ENCODE results near the gene MMEL1. TPM values are rescaled to one million over a fixed set of nuclear protein-coding genes. Genes with fewer than 3 reads are reported as not detected.
"Not testable (repeated sequence)": the region's sequence is repeated elsewhere in the genome, so short reads cannot be mapped to it uniquely, and the experiment has no call there.

The MMEL1 gene
- total RNA-seq = not detected in 2 replicates
- long read RNA-seq = 0 reads

- Mint-ChIP-seq H3K9me3 (ENCODE audit: unreplicated experiment) (peaks cover 10% of the 10 kb centered on the region), H3K27me3 (ENCODE audit: unreplicated experiment) (peaks cover 24% of the 10 kb centered on the region), H3K4me3 (ENCODE audit: unreplicated experiment) (no peak within 1 kb of the TSS), H3K36me3 (ENCODE audit: unreplicated experiment) (no peaks in the 10 kb centered on the region), H3K4me1 (ENCODE audit: unreplicated experiment) (no peaks in the 10 kb centered on the region), H3K27ac (ENCODE audit: unreplicated experiment) (no peak within 1 kb of the TSS)
- no peak for DNase-seq (ENCODE audit: extremely low spot score, unreplicated experiment)
- TF ChIP-seq, protein P1, sequence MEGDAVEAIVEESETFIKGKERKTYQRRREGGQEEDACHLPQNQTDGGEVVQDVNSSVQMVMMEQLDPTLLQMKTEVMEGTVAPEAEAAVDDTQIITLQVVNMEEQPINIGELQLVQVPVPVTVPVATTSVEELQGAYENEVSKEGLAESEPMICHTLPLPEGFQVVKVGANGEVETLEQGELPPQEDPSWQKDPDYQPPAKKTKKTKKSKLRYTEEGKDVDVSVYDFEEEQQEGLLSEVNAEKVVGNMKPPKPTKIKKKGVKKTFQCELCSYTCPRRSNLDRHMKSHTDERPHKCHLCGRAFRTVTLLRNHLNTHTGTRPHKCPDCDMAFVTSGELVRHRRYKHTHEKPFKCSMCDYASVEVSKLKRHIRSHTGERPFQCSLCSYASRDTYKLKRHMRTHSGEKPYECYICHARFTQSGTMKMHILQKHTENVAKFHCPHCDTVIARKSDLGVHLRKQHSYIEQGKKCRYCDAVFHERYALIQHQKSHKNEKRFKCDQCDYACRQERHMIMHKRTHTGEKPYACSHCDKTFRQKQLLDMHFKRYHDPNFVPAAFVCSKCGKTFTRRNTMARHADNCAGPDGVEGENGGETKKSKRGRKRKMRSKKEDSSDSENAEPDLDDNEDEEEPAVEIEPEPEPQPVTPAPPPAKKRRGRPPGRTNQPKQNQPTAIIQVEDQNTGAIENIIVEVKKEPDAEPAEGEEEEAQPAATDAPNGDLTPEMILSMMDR (IDR thresholded peaks at IDR 0.05) = no peak
These were observed at the start of gene MMEL1 for GRCh38 chr1:2632561-2633361. Gene MMEL1, minus strand, starts transcription at chr1:2633016. Its CDS starts 3,532 bp downstream, at chr1:2629484.

DNA sequence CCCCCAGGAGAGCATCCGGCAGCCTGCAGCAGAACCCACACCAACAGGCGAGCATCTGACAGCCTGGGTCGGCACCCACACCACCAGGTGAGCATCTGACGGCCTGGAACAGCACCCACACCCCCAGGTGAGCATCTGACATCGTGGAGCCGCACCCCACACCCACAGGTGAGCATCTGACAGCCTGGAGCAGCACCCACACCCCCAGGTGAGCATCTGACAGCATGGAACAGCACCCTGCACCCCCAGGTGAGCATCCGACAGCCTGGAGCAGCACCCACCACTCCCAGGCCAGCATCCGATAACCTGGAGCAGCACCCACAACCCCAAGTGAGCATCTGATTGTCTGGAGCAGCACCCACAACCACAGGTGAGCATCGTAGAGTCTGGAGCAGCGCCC is 43.9 kb upstream of the MMEL1 start:
- H3K27me3 Mint-ChIP-seq (ENCODE audit: unreplicated experiment); H3K4me3 Mint-ChIP-seq (ENCODE audit: unreplicated experiment); DNase-seq (ENCODE audit: extremely low spot score, unreplicated experiment); H3K4me1 Mint-ChIP-seq (ENCODE audit: unreplicated experiment); H3K27ac Mint-ChIP-seq (ENCODE audit: unreplicated experiment); H3K9me3 Mint-ChIP-seq (ENCODE audit: unreplicated experiment); H3K36me3 Mint-ChIP-seq (ENCODE audit: unreplicated experiment): not testable (repeated sequence)

DNA sequence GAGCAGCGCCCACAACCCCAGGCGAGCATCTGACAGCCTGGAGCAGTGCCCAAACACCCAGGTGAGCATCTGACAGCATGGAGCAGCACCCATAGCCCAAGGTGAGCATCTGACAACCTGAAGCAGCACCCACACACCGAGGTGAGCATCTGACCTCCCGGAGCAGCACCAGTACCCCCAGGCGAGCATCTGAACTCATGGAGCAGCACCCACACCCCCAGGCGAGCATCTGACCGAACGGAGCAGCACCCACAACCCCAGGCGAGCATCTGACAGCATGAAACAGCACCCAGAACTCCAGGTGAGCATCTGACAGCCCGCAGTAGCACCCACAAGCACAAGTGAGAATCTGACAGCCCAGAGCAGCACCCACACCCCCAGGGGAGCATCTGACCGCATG is 38.8 kb upstream of the MMEL1 start:
- not testable (repeated sequence) for H3K4me1 Mint-ChIP-seq (ENCODE audit: unreplicated experiment); H3K9me3 Mint-ChIP-seq (ENCODE audit: unreplicated experiment); H3K36me3 Mint-ChIP-seq (ENCODE audit: unreplicated experiment); H3K27ac Mint-ChIP-seq (ENCODE audit: unreplicated experiment); H3K27me3 Mint-ChIP-seq (ENCODE audit: unreplicated experiment); H3K4me3 Mint-ChIP-seq (ENCODE audit: unreplicated experiment)
- DNase-seq (ENCODE audit: extremely low spot score, unreplicated experiment) = peak; percentile 94

DNA sequence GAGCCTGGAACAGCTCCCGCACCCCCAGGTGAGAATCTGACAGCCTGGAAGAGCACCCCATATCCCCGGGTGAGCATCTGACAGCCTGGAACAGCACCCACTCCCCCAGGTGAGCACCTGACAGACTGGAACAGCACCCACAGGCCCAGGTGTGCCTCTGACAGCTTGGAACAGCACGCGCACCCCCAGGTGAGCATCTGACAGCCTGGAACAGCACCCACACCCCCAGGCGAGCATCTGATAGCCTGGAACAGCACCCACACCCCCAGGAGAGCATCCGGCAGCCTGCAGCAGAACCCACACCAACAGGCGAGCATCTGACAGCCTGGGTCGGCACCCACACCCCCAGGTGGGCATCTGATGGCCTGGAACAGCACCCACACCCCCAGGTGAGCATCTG is 27.0 kb upstream of the MMEL1 start:
- DNase-seq (ENCODE audit: extremely low spot score, unreplicated experiment) = peak; percentile 98
- H3K27me3 Mint-ChIP-seq (ENCODE audit: unreplicated experiment); H3K9me3 Mint-ChIP-seq (ENCODE audit: unreplicated experiment); H3K27ac Mint-ChIP-seq (ENCODE audit: unreplicated experiment); H3K36me3 Mint-ChIP-seq (ENCODE audit: unreplicated experiment); H3K4me1 Mint-ChIP-seq (ENCODE audit: unreplicated experiment); H3K4me3 Mint-ChIP-seq (ENCODE audit: unreplicated experiment): not testable (repeated sequence)

- H3K27me3 Mint-ChIP-seq (ENCODE audit: unreplicated experiment); H3K9me3 Mint-ChIP-seq (ENCODE audit: unreplicated experiment); H3K36me3 Mint-ChIP-seq (ENCODE audit: unreplicated experiment); H3K27ac Mint-ChIP-seq (ENCODE audit: unreplicated experiment); H3K4me3 Mint-ChIP-seq (ENCODE audit: unreplicated experiment); H3K4me1 Mint-ChIP-seq (ENCODE audit: unreplicated experiment): not testable (repeated sequence)
- peak; percentile 95 for DNase-seq (ENCODE audit: extremely low spot score, unreplicated experiment)
These were observed 25.1 kb upstream of the MMEL1 start for GRCh38 chr1:2657909-2658308.

DNA sequence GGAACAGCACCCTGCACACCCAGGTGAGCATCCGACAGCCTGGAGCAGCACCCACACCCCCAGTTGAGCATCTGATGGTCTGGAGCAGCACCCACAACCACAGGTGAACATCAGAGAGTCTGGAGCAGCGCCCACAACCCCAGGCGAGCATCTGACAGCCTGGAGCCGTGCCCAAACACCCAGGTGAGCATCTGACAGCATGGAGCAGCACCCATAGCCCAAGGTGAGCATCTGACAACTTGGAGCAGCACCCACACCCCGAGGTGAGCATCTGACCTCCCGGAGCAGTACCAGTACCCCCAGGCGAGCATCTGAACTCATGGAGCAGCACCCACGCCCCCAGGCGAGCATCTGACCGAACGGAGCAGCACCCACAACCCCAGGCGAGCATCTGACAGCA is 24.3 kb upstream of the MMEL1 start:
- DNase-seq (ENCODE audit: extremely low spot score, unreplicated experiment) = peak; percentile 97
- not testable (repeated sequence) for H3K4me3 Mint-ChIP-seq (ENCODE audit: unreplicated experiment); H3K27ac Mint-ChIP-seq (ENCODE audit: unreplicated experiment); H3K36me3 Mint-ChIP-seq (ENCODE audit: unreplicated experiment); H3K9me3 Mint-ChIP-seq (ENCODE audit: unreplicated experiment); H3K27me3 Mint-ChIP-seq (ENCODE audit: unreplicated experiment); H3K4me1 Mint-ChIP-seq (ENCODE audit: unreplicated experiment)

DNA sequence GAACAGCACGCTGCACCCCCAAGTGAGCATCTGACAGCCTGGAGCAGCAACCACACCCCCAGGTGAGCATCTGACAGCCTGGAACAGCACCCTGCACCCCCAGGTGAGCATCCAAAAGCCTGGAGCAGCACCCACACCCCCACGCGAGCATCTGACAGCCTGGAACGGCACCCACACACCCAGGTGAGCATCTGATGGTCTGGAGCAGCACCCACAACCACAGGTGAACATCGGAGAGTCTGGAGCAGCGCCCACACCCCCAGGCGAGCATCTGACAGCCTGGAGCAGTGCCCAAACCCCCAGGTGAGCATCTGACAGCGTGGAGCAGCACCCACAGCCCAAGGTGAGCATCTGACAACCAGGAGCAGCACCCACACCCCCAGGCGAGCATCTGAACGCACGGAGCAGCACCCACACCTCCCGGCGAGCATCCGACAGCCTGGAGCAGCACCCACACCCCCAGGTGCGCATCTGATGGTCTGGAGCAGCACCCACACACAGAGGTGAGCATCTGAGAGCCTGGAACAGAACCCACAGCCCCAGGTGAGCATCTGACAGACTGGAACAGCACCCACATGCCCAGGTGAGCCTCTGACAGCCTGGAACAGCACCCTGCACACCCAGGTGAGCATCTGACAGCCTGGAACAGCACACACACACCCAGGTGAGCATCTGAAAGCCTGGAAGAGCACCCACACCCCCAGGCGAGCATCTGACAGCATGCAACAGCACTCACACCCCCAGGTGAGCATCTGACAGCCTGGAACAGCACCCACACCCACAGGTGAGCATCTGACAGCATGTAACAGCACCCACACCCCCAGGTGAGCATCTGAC is 23.0 kb upstream of the MMEL1 start:
- H3K27me3 Mint-ChIP-seq (ENCODE audit: unreplicated experiment); H3K27ac Mint-ChIP-seq (ENCODE audit: unreplicated experiment); H3K9me3 Mint-ChIP-seq (ENCODE audit: unreplicated experiment); H3K4me3 Mint-ChIP-seq (ENCODE audit: unreplicated experiment); H3K4me1 Mint-ChIP-seq (ENCODE audit: unreplicated experiment); H3K36me3 Mint-ChIP-seq (ENCODE audit: unreplicated experiment): not testable (repeated sequence)
- DNase-seq (ENCODE audit: extremely low spot score, unreplicated experiment) = peak; percentile 92

GRCh38 chr1:2654443-2654948 is 21.7 kb upstream of the MMEL1 start:
- not testable (repeated sequence) for H3K4me1 Mint-ChIP-seq (ENCODE audit: unreplicated experiment); H3K36me3 Mint-ChIP-seq (ENCODE audit: unreplicated experiment); H3K9me3 Mint-ChIP-seq (ENCODE audit: unreplicated experiment); H3K27me3 Mint-ChIP-seq (ENCODE audit: unreplicated experiment); H3K4me3 Mint-ChIP-seq (ENCODE audit: unreplicated experiment); H3K27ac Mint-ChIP-seq (ENCODE audit: unreplicated experiment)
- DNase-seq (ENCODE audit: extremely low spot score, unreplicated experiment) = peak; percentile 91

DNA sequence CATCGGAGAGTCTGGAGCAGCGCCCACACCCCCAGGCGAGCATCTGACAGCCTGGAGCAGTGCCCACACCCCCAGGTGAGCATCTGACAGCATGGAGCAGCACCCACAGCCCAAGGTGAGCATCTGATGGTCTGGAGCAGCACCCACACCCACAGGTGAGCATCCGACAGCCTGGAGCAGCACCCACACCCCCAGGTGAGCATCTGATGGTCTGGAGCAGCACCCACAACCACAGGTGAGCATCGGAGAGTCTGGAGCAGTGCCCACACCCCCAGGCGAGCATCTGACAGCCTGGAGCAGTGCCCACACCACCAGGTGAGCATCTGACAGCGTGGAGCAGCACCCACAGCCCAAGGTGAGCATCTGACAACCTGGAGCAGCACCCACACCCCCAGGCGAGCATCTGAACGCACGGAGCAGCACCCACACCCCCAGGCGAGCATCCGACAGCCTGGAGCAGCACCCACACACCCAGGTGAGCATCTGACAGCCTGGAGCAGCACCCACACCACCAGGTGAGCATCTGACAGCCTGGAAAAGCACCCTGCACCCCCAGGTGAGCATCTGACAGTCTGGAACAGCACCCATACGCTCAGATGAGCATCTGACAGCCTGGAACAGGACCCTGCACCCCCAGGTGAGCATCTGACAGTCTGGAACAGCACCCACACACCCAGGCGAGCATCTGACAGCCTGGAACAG is 21.1 kb upstream of the MMEL1 start:
- DNase-seq (ENCODE audit: extremely low spot score, unreplicated experiment) = peak; percentile 96
- H3K4me1 Mint-ChIP-seq (ENCODE audit: unreplicated experiment); H3K9me3 Mint-ChIP-seq (ENCODE audit: unreplicated experiment); H3K36me3 Mint-ChIP-seq (ENCODE audit: unreplicated experiment); H3K27me3 Mint-ChIP-seq (ENCODE audit: unreplicated experiment); H3K4me3 Mint-ChIP-seq (ENCODE audit: unreplicated experiment); H3K27ac Mint-ChIP-seq (ENCODE audit: unreplicated experiment): not testable (repeated sequence)

DNA sequence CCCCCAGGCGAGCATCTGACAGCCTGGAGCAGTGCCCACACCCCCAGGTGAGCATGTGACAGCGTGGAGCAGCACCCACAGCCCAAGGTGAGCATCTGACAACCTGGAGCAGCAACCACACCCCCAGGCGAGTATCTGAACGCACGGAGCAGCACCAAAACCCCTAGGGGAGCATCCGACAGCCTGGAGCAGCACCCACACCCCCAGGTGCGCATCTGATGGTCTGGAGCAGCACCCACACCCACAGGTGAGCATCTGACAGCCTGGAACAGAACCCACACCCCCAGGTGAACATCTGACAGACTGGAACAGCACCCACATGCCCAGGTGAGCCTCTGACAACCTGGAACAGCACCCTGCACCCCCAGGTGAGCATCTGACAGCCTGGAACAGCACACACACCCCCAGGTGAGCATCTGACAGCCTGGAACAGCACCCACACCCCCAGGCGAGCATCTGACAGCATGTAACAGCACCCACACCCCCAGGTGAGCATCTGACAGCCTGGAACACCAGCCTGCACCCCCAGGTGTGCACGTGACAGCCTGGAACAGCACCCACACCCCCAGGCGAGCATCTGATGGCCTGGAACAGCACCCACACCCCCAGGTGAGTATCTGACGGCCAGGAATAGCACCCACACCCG is 20.2 kb upstream of the MMEL1 start:
- not testable (repeated sequence) for H3K36me3 Mint-ChIP-seq (ENCODE audit: unreplicated experiment); H3K27ac Mint-ChIP-seq (ENCODE audit: unreplicated experiment); DNase-seq (ENCODE audit: extremely low spot score, unreplicated experiment); H3K9me3 Mint-ChIP-seq (ENCODE audit: unreplicated experiment); H3K4me1 Mint-ChIP-seq (ENCODE audit: unreplicated experiment); H3K4me3 Mint-ChIP-seq (ENCODE audit: unreplicated experiment); H3K27me3 Mint-ChIP-seq (ENCODE audit: unreplicated experiment)

Measured in osteocyte (in vitro differentiated cells).